K562 (cell line): ENCODE results near the gene ANO2. TPM values are rescaled to one million over a fixed set of nuclear protein-coding genes. Genes with fewer than 3 reads are reported as not detected.

Experiments
- ATAC-seq: fragments of 200-7000 bp; cut with Tn5 transposase; 3 replicates; pipeline ENCODE4 v1.9.1; 2020; ENCODE audit warnings: moderate library complexity
- Bru-seq: library from RNA; stranded (reverse); fragments of 400-500 nt; gene quantifications from one replicate; lab custom pipeline; 2021; lab: Mats Ljungman, UMichigan
- BruChase-seq, 2 experiments: library from RNA; stranded (reverse); fragments of 400-500 nt; gene quantifications; one replicate each; lab custom pipeline; 2021; lab: Mats Ljungman, UMichigan
- BruUV-seq: library from RNA; stranded (reverse); fragments of 400-500 nt; replicated peaks from 2 replicates; lab custom pipeline; 2021; lab: Mats Ljungman, UMichigan
- CTCF ChIA-PET: fragments of 300-600 bp; formaldehyde crosslinking; extraction: SDS; loops from one replicate; lab custom pipeline; 2021; ENCODE audit warnings: low intra/inter-chr PET ratio; lab: Yijun Ruan, JAX
- POLR2A ChIA-PET: fragments of 300-600, 350-650 bp; sonication (Branson Sonifier 250); formaldehyde crosslinking; extraction: SDS; loops from one replicate; lab custom pipeline; 2021; ENCODE audit warnings: antibody characterized with exemption, inconsistent platforms; lab: Yijun Ruan, JAX
- DNase-seq, 4 experiments: peaks; one replicate each; pipeline versions ENCODE4 v3.0.0 to v3.0.0-alpha.2; 2011 to 2018; ENCODE audit warnings: low spot score in 3 of 4, mixed read lengths in 3 of 4; ENCODE audit errors: extremely low read depth in 1 of 4
- FAIRE-seq: peaks from 2 replicates; lab custom pipeline; 2011; peaks lifted over from hg19 to GRCh38; lab: Jason Lieb, UNC
- H2AFZ ChIP-seq: 2 replicates; pipeline ENCODE4 v1.6.0; 2011; ENCODE audit warnings: low read depth, low read length, control low read depth, inconsistent platforms
- H3K27ac ChIP-seq: fragments of 200-600 bp; 3 replicates; pipeline ENCODE4 v1.8.0; 2011; ENCODE audit warnings: low read depth, mild to moderate bottlenecking, control low read depth, inconsistent platforms, low read length, moderate library complexity, mixed read lengths; ENCODE audit errors: extremely low read depth
- H3K27me3 ChIP-seq, 2 experiments: fragments of 300-600 bp in 1 of 2; 2 replicates in 1 of 2; 3 replicates in 1 of 2; pipeline versions ENCODE4 v1.6.0 to v1.8.0; 2011; ENCODE audit warnings: inconsistent platforms in 2 of 2, low read length in 2 of 2, mild to moderate bottlenecking in 1 of 2, mixed read lengths in 1 of 2, moderate library complexity in 1 of 2; ENCODE audit not compliant: control insufficient read depth in 2 of 2, insufficient read depth in 2 of 2
- H3K36me3 ChIP-seq: fragments of 300-600 bp; 3 replicates; pipeline ENCODE4 v1.8.0; 2011; ENCODE audit warnings: mild to moderate bottlenecking, low read length, inconsistent platforms; ENCODE audit not compliant: control insufficient read depth, insufficient read depth
- H3K4me1 ChIP-seq, 2 experiments: fragments of 200-600 bp in 1 of 2; replicated peaks in 1 of 2; 2 replicates in 1 of 2; 3 replicates in 1 of 2; pipeline versions ENCODE4 v1.5.1 to v1.8.0; 2011; ENCODE audit warnings: inconsistent platforms in 2 of 2, low read length in 2 of 2, mild to moderate bottlenecking in 1 of 2, mixed read lengths in 1 of 2, moderate library complexity in 1 of 2; ENCODE audit not compliant: control insufficient read depth in 2 of 2, insufficient read depth in 2 of 2
- H3K4me2 ChIP-seq: 2 replicates; pipeline ENCODE4 v1.6.1; 2011; ENCODE audit warnings: low read length, control low read depth, inconsistent platforms, mixed read lengths; ENCODE audit not compliant: insufficient read depth
- H3K4me3 ChIP-seq: fragments of 200-600 bp; sonication (generic), shearing (Covaris generic); 2 replicates; pipeline ENCODE4 v1.5.1; 2016; ENCODE audit warnings: control low read depth, inconsistent platforms
- H3K79me2 ChIP-seq: fragments of 200-600 bp; 3 replicates; pipeline ENCODE4 v1.8.0; 2011; ENCODE audit warnings: low read length, inconsistent platforms; ENCODE audit not compliant: control insufficient read depth, insufficient read depth
- H3K9ac ChIP-seq, 2 experiments: 2 replicates each; pipeline versions ENCODE4 v1.6.0 to v1.6.1; 2011; ENCODE audit warnings: low read depth in 2 of 2, low read length in 2 of 2, control low read depth in 1 of 2, inconsistent platforms in 1 of 2, mild to moderate bottlenecking in 1 of 2, mixed read lengths in 1 of 2; ENCODE audit not compliant: insufficient read depth in 1 of 2
- H3K9me1 ChIP-seq: one replicate; pipeline ENCODE4 v1.6.0; 2011; ENCODE audit warnings: inconsistent platforms, mild to moderate bottlenecking, low read length, moderate library complexity; ENCODE audit not compliant: control insufficient read depth, insufficient read depth
- H3K9me3 ChIP-seq: replicated peaks from 2 replicates; pipeline ENCODE4 v1.5.1; 2011; ENCODE audit warnings: low read depth, low read length, inconsistent platforms; ENCODE audit not compliant: control insufficient read depth, insufficient read depth
- H4K20me1 ChIP-seq: replicated peaks from 2 replicates; pipeline ENCODE4 v1.6.1; 2011; ENCODE audit warnings: low read length, inconsistent platforms, mixed read lengths; ENCODE audit not compliant: control insufficient read depth, insufficient read depth
- KDM4B ChIP-seq, 2 experiments: fragments of 450-650 bp in 1 of 2; sonication (generic) in 1 of 2; IDR thresholded peaks; 2 replicates each; pipeline ENCODE4 v1.6.1; 2016 to 2017; ENCODE audit warnings: borderline replicate concordance in 2 of 2, antibody characterized with exemption in 1 of 2, low read depth in 1 of 2, mild to moderate bottlenecking in 1 of 2
- ZNF24 ChIP-seq: fragments of 450-650 bp; IDR thresholded peaks from 2 replicates; pipeline ENCODE4 v1.6.1; 2016
- WGBS: fragments of 100-300 bp; shearing (Covaris generic); methylation state at CpG from one replicate; pipeline ENCODE4 v1.1.6; 2016; ENCODE audit warnings: low coverage, mixed read lengths; ENCODE audit not compliant: insufficient coverage; ENCODE audit errors: missing lambda C conversion rate; 5-methylcytosine and 5-hydroxymethylcytosine counted together
- in situ Hi-C: fragments of 300-500 bp; cut with MboI; formaldehyde crosslinking; loops from 4 replicates; pipeline ENCODE4 v1.15.0; 2018; ENCODE audit warnings: inconsistent platforms, mixed read lengths
- intact Hi-C: fragments of 100-400 bp; cut with micrococcal nuclease; formaldehyde crosslinking; loops from 2 replicates; pipeline ENCODE4 v1.14.2; 2022
- long read RNA-seq, 3 experiments: library from polyadenylated mRNA in 2 of 3; library from RNA in 1 of 3; unstranded in 2 of 3; stranded (forward) in 1 of 3; transcript quantifications; one replicate each; pipeline ENCODE4 v2.0.0, GENCODE V29; 2019 to 2022
- polyA minus RNA-seq, 3 experiments: library from RNA; depleted of rRNA, polyadenylated mRNA; stranded (reverse); fragments of >200 nt; gene quantifications; 2 replicates each; pipeline ENCODE4 v1.2.3, GENCODE V29; 2011
- polyA plus RNA-seq, 8 experiments: library from polyadenylated mRNA; depleted of rRNA in 4 of 8; stranded (reverse) in 5 of 8; unstranded in 3 of 8; fragments of >200 nt; fragmentation: Nextera tagmentation in 2 of 8; fragmentation: Illumina TruSeq in 1 of 8; extraction: Ambion mirVana in 2 of 8; extraction: Trizol in 1 of 8; gene quantifications; 2 replicates each; pipeline versions ENCODE4 v1.2.1 to v1.2.3, GENCODE V29; 2011 to 2014; ENCODE audit warnings: inconsistent platforms in 1 of 8, missing spikeins in 1 of 8
- total RNA-seq, 7 experiments: library from RNA; depleted of rRNA in 6 of 7; stranded (reverse); fragments of >200 nt in 6 of 7; fragmentation: Illumina TruSeq in 2 of 7; extraction: Trizol in 2 of 7; gene quantifications; 2 replicates each; pipeline versions ENCODE4 v1.2.1 to v1.2.3, GENCODE V29; 2011 to 2021; ENCODE audit warnings: low replicate concordance in 1 of 7

Gene ANO2
- total RNA-seq (2011; cell fraction: chromatin; rRNA removed; ENCODE audit: low replicate concordance), result 0.39 TPM in 1 of 2 replicates, not detected in the other
- total RNA-seq (2011; cell fraction: nucleolus; rRNA removed), result not detected in 2 replicates
- not detected in 2 replicates for total RNA-seq (2011; cell fraction: nucleoplasm; rRNA removed)
- total RNA-seq (2014; rRNA removed), result 0.64 TPM in 1 of 2 replicates, not detected in the other
- total RNA-seq (2014; rRNA removed; fragmentation: Illumina TruSeq; extraction: Trizol), result not detected in 2 replicates
- not detected in 2 replicates for total RNA-seq (2015; rRNA removed; fragmentation: Illumina TruSeq; extraction: Trizol)
- not detected in 2 replicates for total RNA-seq (2021)
- not detected in 2 replicates for polyA plus RNA-seq (2011; rRNA removed)
- not detected in 2 replicates for polyA plus RNA-seq (2011; cell fraction: cytosol; rRNA removed)
- polyA plus RNA-seq (2011; cell fraction: nucleus; rRNA removed), result not detected in 2 replicates
- polyA plus RNA-seq (2012), result not detected in 2 replicates
- polyA plus RNA-seq (2014; fragmentation: Illumina TruSeq; extraction: Trizol), result not detected in 2 replicates
- not detected for polyA plus RNA-seq (2014; fragmentation: Nextera tagmentation; extraction: Ambion mirVana)
- 0.08 TPM in 1 of 2 replicates, not detected in the other for polyA plus RNA-seq (2014; rRNA removed)
- polyA minus RNA-seq (2011; rRNA and poly(A)+ RNA removed), result not detected in 2 replicates
- polyA minus RNA-seq (2011; cell fraction: cytosol; rRNA and poly(A)+ RNA removed), result not detected in 2 replicates
- polyA minus RNA-seq (2011; cell fraction: nucleus; rRNA and poly(A)+ RNA removed), result not detected in 2 replicates
- Bru-seq, nascent RNA, result percentile 2 among the genes with signal in this experiment
- percentile 4 among the genes with signal in this experiment for BruChase-seq, experiment 1, labeled RNA remaining after a 2-hour chase
- percentile 3 among the genes with signal in this experiment for BruChase-seq, experiment 2, labeled RNA remaining after a 6-hour chase
- long read RNA-seq, experiment 1, partial matches to known transcripts, result 0 of 1 reads
- long read RNA-seq, experiment 1, other reads (novel, unspliced or antisense), result 1 of 1 reads
- long read RNA-seq, experiment 2, result 0 reads
- long read RNA-seq, experiment 3, result 0 reads

GRCh38 chr12:5945071-5946008, at the start of gene ANO2:
ANO2 (minus strand) TSS chr12:5945259; CDS start chr12:5945217, 42 bp downstream.
- Histone ChIP-seq H3K4me1 (0 out of 5 replicates have a peak, but pooled peaks cover 0 to 6% of the 10 kb centered on the region in 2 experiments), H3K27ac (no peak within 1 kb of the TSS), H4K20me1 (no peaks in the 10 kb centered on the region), H3K36me3 (no peaks in the 10 kb centered on the region), H3K4me2 (no peak within 1 kb of the TSS), H3K9ac (no peak within 1 kb of the TSS), H2AFZ (no peak within 1 kb of the TSS), H3K79me2 (no peaks in the 10 kb centered on the region), H3K27me3 (peaks cover 0 to 27% of the 10 kb centered on the region in 2 experiments; a peak in 2 of 5 replicates), H3K9me1 (no peaks in the 10 kb centered on the region)
- FAIRE-seq, result no peak
- WGBS, result 0% methylated on average over 15 of the region's 66 CpGs
- no peak for ATAC-seq
- intact Hi-C loops, result no loop called here
- POLR2A ChIA-PET, result interaction anchor here (0.7 kb wide), 1 partner anchor 821 kb away, joined by 3 read pairs; the partner anchor contains the start of gene PTMS
- CTCF ChIA-PET, result no interaction called here
- no peak for DNase-seq
- no peak for TF ChIP-seq KDM4B (IDR thresholded peaks at IDR 0.05; ENCODE audit: borderline replicate concordance in 2 of 2, low read depth in 1 of 2)
- no peak for TF ChIP-seq ZNF24
- TF ChIP-seq, all 486 proteins: peak for 0
- Histone ChIP-seq H3K4me3 (no peak within 1 kb of the TSS), H3K9me3 (no peaks in the 10 kb centered on the region)
- no TSS peak for BruUV-seq
- in situ Hi-C loops, result no loop called here
